GM18498 (cell line): ENCODE results near the gene PACSIN1.

ENCODE experiments used
- ATAC-seq: cut with Tn5 transposase; IDR thresholded peaks from one replicate; pipeline ENCODE4 v1.9.1; 2021; ENCODE audit warnings: mild to moderate bottlenecking, moderate library complexity; ENCODE audit not compliant: unreplicated experiment

The PACSIN1 gene

DNA sequence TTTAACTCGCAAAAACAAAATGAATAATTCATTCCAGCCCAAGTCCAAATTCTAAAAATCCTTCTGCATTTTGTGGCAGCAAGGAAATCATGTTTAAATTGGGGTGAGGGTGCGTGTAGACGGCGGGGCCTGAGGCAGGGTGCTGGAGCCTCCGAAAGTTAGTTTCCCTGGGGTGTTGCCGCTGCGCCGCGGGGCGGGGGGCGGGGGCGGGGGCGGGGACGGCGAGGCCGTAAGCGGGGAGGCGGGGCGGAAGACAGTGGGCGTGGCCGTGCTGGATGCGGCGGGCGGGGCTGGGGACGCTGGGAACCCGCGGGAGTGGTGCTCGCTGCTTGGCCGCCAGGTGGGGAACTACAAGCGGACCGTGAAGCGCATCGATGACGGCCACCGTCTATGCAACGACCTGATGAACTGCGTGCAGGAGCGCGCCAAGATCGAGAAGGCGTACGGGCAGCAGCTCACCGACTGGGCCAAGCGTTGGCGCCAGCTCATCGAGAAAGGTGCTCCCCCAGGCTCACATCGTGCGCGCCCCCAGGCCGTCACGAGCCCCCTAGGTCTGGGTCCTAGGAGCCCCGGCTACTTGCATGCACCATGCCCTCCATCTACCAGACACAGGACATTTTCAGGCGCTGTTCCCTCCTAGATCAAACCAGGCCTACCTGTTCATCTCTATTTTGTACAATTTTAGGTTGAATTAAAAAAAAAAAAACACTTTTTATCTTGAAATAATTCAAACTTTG lies 61.3 kb downstream of the PACSIN1 start:
- peak; percentile 84 for ATAC-seq

DNA sequence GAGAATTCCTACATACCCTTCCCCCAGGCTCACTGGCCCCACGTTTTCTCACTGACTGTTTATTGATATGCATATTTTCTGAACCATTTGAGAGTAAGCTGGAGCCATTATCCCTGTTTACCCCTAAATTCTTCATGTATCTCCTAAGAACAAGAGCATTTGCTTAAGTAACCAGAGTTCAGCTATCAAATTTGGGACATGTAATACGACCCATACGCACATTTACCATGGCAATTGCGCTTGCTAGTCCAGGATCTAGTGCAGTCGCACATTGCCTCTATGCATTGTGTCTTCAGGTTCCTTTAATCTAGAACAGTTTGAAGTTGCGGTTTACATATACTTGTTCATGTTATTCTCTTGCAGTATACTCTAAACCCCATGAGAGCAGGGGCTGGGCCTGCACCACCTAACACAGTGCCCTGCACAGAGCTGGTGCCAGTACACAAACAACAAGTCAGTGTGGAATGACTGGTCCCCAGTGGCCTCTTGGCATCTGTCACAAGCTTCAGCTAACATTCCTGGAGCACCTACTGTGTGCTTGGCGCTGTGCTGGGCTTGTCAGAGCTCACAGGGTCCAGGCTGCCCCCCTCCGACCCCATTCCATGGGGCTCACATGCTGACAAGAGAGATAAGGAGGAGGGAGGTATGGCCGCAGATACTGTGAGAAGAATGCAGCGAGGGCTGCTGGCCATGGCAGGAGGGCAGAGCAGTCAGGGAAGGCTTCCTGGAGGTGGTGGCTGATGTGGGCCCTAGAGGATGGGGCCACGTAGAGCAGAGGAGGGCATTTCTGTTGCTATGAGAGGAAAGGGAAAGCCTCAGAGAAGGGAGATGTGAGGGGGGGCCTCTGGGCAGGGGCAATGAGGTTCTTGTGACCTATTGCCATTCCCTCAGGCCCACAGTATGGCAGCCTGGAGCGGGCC lies 62.1 kb downstream of the PACSIN1 start:
- no peak for ATAC-seq

DNA sequence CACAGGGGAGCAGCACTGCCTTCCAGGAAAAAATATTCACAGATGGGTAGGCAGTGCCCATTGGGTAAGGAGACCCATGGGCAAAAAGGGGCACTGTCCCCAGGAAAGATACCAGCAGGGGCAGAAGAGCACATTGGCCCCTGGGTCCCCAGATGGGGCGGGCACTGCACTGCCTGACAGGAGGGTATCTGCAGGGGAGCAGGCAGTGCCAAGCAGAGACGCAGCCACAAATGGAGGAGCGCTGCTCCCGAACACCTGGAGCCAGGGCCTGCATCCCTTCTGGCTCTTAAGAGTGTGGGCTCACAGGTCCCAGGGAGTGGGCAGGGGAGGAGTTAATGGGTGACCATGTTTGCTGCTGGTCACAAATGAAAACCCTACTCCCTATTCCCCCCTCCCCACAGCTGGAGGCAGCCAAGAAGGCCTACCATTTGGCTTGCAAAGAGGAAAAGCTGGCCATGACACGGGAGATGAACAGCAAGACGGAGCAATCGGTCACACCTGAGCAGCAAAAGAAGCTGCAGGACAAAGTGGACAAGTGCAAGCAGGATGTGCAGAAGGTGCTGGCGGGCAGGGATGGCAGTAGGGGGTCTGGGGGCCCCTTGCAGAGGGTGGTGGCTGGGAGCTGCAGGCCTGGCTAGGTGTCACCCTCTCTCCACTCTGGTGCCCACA lies 63.3 kb downstream of the PACSIN1 start:
- no peak for ATAC-seq

DNA sequence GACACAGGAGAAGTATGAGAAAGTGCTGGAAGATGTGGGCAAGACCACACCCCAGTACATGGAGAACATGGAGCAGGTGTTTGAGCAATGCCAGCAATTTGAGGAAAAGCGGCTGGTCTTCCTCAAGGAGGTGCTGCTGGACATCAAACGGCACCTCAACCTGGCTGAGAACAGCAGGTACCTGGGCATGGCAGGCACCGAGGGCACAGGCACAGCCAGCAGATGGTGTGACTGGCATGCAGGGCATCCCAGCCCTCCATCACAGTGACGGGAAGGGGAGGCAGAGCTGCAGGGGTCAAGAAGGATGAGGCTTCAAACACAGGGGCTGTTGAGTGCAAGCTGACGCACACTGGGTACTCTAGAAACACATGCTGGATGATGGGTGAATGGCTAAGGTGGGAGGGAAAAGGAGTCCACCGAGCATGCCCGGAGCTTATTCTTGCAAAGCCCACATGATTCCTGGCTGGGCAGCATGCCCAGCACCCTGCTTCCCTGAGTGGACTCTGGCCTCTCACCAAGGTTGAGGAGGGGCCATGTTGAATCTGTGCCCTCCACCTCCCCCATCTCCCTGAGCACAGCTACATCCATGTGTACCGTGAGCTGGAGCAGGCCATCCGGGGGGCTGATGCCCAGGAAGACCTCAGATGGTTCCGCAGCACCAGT lies 63.9 kb downstream of the PACSIN1 start:
- ATAC-seq: no peak

DNA sequence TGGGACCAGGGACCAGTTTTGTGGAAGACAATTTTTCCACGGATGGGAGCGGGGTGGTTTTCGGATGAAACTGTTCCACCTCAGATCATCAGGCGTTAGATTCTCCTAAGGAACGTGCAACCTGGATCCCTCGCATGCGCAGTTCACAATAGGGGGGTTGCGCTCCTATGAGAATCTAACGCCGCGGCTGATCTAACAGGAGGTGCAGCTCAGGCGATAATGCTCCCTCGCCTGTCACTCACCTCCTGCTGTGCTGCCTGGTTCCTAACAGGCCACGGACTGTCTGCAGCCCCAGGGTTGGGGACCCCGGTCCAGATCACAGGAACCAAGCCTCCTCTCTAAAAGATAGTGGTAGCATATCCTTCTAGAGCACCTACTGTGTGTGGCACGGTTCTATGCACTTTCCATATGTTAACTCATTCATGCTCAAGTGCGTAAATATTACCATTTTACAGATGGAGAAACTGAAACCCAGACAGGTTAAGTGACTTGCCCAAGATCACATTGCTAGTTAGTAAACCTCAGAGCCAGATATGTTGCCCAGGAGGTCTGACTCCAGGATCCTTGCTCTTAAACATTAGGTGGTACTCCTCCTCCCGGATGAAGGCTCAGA lies 65.0 kb downstream of the PACSIN1 start:
- ATAC-seq: no peak

DNA sequence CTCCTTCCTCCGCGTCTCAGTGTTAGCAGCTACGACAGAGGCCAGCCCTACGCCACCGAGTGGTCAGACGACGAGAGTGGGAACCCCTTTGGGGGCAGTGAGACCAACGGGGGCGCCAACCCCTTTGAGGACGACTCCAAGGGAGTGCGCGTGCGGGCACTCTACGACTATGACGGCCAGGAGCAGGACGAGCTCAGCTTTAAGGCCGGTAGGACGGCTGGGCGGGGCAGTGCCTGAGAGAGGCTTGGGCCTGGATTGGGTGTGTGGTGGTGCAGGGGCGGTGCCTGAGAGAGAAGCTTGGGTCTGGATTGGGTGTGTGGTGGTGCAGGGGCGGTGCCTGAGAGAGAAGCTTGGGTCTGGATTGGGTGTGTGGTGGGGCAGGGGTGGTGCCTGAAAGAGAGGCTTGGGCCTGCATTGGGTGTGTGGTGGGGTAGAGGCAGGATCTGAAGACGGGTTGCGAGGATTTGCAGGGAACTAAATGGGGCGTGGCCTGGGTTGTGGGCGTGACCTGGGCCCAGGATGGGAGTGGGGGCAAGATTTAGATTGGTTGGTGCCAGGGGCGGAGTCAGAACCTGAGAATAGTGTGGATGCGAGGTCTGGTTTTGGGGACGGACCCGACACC lies 65.8 kb downstream of the PACSIN1 start:
- ATAC-seq: no peak

DNA sequence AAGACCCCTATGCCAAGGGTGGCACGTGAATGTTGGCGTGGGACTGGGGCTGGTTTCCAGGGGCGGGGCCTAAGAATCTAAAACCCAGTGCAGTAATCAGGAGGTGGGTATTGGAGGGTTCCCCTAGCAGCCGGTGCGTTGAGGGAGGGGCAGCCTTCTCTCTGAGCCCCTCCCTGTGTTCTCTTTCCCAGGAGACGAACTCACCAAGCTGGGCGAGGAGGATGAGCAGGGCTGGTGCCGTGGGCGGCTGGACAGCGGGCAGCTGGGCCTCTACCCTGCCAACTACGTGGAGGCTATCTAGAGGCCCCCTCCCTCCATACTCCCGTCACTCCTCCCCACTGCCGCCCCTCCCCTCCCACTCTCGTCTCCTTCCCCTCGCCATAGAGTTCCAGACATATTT lies 66.4 kb downstream of the PACSIN1 start:
- no peak for ATAC-seq

DNA sequence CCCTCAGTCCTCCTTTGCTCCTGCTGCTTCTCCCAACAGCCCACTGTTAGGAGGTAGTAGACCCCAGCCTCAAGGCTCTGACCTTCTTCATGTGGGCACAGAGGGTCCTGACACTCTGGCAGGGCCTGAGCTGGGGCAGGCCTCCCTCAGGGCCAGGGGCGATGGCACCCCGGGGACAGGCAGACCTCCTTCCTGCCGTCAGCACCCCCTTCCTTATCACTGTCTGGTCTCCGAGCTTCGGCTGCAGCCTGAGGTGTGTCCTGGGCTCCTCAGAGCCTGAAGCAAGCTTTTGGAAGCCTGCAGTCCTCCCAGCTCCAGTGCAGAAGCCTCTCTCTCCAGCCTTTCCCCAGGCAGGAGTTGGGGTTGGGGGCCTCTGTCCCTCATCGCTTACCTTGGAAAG lies 68.3 kb downstream of the PACSIN1 start:
- ATAC-seq: no peak

DNA sequence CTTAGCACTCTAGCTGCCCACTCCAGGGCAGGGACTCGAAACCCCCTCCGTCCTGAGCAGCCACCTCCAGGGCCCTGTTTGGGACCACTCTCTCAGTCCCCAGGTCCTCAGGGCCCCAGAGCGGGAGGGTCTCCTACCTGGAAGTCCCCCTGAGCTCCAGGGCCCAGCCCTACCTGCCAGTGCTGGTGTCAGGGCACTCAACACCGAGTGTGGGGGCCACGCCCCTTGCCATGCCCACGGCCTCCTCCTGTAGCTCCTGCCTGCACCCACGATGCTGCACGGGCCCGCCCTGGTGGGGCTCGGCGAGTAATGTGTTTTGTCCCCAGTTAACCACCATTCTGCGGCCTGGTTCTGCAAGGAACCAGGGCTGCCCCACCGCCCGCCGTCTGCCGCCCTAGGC lies 68.8 kb downstream of the PACSIN1 start:
- ATAC-seq: no peak

DNA sequence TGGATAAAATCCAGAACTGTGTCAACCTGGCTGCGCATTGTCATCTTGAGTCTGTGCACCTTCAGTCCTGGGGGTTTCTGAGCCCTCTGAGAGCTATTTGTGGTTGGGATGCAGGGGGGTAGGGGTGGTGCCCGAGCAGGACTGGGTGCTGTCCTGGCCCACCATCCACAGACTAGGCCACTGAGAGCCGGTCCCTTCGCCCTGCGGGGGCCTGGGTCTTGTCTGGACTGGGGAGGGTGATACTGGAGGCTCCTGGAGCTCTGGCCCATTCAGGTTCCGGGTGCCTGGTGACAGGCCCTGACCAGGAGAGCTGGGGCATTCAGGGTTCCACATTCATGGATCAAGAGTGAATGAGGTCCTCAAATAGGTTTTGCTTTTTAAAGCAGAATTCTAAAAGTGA lies 69.3 kb downstream of the PACSIN1 start:
- ATAC-seq: no peak

DNA sequence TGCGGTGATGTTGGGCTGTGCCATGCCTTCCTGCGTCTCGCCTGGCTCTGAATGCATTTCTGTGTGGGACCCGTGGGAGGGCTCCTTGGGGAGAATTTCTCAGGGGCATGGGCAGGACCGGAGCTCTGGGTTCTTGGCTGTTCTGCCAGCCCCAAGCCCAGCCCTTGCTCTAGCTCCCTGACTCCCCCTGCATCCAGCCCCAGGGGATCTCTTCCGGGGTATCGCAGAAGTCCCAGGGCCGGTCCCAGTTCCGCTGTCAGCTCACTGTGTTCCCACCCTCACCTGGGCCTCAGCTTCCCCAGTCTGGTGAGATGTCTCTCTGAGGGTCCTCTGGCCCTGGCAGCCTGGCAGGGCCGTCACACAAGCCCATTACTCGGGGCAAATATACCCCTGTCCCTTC lies 69.8 kb downstream of the PACSIN1 start:
- no peak for ATAC-seq

DNA sequence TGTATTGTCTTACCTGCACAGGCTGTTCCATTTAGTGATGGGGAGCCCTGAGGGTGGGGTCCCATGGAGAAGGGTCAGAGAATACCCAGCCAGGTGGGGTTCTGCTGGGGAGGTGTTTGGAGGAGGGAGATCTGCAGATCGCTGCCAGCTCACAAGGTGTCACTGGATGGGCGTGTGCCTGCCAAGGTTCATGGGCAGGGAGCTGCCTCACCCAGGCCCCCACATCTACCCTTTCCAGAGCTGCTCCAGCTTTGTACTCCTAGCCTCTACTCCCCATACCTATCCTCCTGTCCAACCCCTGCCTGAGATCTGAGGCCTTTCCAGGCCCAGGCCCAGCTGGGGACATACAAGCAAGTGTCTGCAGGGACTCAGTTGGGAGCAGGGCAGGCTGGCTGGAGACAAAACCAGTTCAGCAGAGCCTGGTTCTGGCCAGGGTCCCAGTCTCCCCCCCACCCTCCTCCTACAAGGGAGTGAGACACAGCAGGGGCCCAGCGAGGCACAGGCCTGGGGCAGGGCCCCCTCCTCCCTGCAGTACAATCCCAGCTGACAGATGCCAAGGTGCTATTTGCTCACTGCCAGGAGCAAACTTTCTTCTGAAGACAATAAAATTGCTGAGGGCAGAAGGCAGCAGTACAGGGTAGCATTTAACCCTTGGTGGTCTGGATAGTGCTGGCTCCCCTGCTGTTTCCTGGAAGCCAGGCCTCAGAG lies 70.5 kb downstream of the PACSIN1 start:
- no peak for ATAC-seq

DNA sequence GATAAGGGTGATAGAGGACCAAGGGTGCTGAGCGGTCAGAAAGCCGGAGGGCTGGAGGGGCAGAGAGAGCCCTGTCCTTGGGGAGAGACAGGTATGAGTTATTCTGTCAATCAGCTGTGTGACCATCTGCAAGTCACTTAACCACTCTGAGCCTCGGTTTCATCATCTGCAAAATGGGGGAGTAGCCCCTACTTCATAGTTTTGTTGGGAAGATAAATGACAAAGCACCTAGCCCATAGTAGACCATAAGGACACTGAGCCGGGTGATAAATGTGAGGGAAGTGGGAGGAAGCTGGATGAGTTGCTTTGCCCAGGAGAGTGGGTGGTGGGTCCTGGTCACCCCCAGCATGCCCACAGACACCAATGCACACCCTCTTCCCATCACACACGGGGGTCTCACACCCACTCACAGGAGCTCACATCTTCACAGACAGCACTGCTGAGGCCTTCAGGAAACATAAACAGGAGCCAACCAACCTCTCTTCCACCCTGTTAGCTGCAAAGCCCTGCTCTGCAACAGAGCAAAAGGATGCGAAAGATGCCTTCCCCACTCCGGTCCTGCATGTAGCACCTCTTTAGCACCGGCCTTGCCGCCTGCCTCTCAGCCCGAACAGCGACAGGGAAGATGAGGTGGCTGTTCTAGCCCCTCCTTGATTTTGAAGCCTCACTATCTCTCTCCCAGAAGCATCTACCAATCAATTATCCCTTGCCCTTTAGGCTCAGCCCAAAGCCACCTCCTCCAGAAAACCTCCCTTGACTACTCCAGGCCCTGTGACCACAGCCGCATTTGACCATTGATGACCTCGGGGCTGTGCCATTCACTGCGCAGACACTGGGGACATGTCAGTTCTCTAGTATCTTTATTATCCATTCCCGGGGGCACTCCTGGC lies 71.3 kb downstream of the PACSIN1 start:
- no peak for ATAC-seq

DNA sequence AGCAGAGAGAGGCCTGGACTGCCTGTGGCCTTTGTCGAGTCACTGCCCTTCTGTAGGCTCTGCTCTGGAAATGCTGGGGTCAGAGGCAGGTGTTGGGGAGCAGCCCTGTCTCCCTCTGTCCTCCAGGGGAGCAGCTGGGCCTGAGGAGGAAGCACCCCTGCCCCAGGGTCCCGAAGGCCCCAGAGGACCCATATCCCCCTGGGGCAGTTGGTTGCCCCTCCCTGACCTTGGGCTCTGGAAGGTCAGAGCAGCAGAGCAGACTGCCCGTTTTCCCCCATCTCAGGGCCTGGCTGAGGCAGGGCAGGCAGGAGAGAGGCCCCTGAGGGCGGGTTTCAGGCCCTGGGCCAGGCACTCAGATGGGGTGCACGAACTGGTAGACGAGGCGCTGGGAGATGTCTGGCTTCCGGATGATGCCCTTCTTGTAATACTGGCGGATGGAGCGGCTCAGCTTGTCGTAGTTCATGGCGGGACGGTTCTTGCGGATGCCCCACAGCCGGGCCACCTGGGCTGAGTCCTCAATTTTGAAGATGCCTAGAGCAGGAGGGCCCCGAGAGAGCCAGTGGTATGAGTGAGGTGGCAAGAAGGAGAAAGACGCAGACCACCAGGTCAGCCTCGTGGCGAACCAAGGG lies 72.2 kb downstream of the PACSIN1 start:
- ATAC-seq: no peak

DNA sequence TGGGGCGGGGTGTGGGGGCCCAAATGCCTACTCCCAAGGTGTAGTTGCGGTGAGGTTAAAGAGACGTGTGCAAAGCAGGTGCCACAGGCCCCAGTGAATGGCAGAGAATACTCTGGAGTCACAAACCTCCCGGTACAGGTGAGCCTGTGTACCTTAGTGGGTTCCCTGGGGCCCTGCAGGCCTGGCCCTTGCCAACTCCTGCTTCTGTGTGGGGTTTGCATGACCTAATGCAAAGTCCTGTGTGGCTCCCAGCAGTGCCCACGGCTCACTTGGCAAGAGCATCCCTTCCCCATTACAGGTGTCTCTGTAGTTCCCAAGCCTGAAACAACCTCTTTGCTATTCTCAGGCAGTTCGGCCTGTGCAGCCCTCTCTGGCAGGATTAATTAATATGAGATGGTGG lies 72.7 kb downstream of the PACSIN1 start:
- ATAC-seq: no peak

DNA sequence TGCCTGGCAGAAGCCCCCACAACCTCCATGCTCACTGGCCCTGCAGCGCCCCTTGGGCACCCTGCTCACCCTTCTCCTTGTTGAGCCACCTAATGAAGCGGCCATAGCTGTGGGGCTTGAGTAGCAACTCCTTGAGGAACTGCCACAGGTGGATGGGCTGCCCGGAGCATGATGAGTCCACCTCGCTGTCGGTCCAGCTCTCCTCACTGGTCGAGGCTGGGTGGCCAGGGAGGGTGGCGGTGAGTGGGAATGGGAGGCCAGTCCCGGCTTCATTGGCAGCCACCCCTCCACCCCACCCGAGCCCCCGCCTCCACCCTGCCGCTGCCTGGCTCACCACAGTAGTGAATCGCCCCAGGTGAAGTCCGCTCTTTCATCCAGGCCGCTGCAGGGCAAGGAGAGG lies 73.3 kb downstream of the PACSIN1 start:
- ATAC-seq: no peak

DNA sequence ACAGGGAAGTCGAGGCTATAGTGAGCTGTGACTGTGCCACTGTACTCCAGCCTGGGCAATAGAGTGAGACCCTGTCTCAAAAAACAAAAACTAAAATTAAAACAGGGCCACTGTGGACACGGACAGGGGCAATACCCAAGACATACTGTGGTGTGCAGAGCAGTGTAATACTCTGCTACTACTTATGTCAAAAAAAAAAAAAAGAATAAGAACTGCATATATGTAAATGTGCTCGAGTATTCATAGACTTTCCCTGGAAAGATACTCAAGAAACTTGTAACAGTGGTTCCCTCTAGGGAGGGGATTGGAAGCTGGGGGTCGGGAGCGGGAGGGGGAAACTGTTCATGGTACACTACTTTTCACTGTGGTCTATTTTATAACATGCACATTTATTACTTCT lies 74.3 kb downstream of the PACSIN1 start:
- ATAC-seq: no peak

DNA sequence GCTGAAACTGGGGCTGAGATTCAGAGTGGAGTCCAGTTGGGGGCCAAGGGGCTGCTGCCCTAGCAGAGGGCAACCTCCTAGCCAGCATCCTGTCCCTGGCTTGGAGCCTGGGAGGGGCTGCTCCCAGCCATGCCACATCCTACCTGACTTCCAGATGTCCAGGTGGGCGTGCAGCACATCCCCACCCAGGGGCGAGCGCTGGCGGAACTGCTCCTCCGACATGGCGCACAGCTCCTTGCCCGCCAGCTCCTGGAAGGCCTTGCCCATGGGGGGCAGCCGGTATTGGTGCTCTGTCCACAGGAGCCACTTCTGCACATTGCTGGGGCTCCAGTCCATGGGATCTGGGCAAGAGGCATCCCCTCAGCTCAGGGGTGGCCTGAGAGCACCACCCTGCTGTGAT lies 75.0 kb downstream of the PACSIN1 start:
- no peak for ATAC-seq
